Mammary epithelial cell (primary cell): ENCODE data around the gene OR2T27.

Experiments used
- EZH2 ChIP-seq: IDR thresholded peaks from 2 replicates; pipeline ENCODE4 v1.6.1; 2012; ENCODE audit warnings: low read length, inconsistent platforms, borderline replicate concordance
- TF ChIP-seq, protein P1 (sequence below), 2 donors: IDR thresholded peaks in 1 of 2; conservative IDR thresholded peaks in 1 of 2; 2 replicates each; pipeline ENCODE4 v1.5.1; 2011 to 2012; ENCODE audit warnings: inconsistent platforms in 2 of 2, low read length in 2 of 2, mild to moderate bottlenecking in 2 of 2, control low read depth in 1 of 2, low read depth in 1 of 2; ENCODE audit not compliant: insufficient read depth in 1 of 2; ENCODE audit errors: extremely low read depth in 1 of 2

DNA sequence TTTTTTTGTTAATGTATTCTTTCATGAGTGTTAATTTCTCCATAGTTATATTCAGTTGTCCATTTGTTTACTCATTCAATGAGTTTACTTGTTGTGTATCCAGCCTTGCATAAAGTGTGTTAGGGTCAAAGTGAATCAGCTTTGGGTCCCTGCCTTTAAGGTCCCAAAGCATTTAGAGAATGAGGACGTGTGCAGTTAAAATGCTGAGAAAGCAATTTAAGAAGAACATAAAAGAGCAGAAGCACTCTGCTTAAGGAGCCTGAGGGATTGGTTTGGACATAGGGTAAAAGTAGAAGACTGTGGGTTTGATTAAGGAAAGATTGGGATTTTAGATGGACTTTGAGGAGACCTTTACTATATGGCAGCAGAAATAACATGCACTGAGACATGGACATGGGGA is 43.8 kb upstream of the OR2T27 start:
- TF ChIP-seq, protein P1, sequence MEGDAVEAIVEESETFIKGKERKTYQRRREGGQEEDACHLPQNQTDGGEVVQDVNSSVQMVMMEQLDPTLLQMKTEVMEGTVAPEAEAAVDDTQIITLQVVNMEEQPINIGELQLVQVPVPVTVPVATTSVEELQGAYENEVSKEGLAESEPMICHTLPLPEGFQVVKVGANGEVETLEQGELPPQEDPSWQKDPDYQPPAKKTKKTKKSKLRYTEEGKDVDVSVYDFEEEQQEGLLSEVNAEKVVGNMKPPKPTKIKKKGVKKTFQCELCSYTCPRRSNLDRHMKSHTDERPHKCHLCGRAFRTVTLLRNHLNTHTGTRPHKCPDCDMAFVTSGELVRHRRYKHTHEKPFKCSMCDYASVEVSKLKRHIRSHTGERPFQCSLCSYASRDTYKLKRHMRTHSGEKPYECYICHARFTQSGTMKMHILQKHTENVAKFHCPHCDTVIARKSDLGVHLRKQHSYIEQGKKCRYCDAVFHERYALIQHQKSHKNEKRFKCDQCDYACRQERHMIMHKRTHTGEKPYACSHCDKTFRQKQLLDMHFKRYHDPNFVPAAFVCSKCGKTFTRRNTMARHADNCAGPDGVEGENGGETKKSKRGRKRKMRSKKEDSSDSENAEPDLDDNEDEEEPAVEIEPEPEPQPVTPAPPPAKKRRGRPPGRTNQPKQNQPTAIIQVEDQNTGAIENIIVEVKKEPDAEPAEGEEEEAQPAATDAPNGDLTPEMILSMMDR (conservative IDR thresholded peaks at IDR 0.05 in 1 of 2, IDR thresholded peaks at IDR 0.05 in 1 of 2; ENCODE audit: extremely low read depth in 1 of 2, insufficient read depth in 1 of 2, low read depth in 1 of 2, low read length in 2 of 2): no peak
- no peak for TF ChIP-seq EZH2
